HG02943 (cell line): Measurements from ENCODE around the gene ACOX2.

Experiments
- ATAC-seq: cut with Tn5 transposase; IDR thresholded peaks from one replicate; pipeline ENCODE4 v1.9.1; 2021; ENCODE audit warnings: mild to moderate bottlenecking, low read depth, moderate library complexity; ENCODE audit not compliant: unreplicated experiment

The ACOX2 gene

GRCh38 chr3:58536501-58537411, at the start of gene ACOX2:
TSS of gene ACOX2 (minus strand) at chr3:58537190. CDS start at chr3:58535106, 2,084 bp downstream.
- no peak for ATAC-seq

- ATAC-seq: no peak
Measured at GRCh38 chr3:58585994-58586393, 49.0 kb upstream of the ACOX2 start.

- no peak for ATAC-seq
Measured at GRCh38 chr3:58585005-58585786, 48.2 kb upstream of the ACOX2 start.

GRCh38 chr3:58584690-58585004, 47.7 kb upstream of the ACOX2 start:
- ATAC-seq: no peak

- ATAC-seq: no peak
Measured at GRCh38 chr3:58581328-58582091, 44.5 kb upstream of the ACOX2 start.

- ATAC-seq: no peak
Measured at GRCh38 chr3:58580826-58581327, 43.9 kb upstream of the ACOX2 start.

GRCh38 chr3:58578873-58579272, 41.9 kb upstream of the ACOX2 start:
- no peak for ATAC-seq

GRCh38 chr3:58577269-58577821, 40.4 kb upstream of the ACOX2 start, which contains the start of gene FAM107A:
TSS of gene FAM107A (minus strand) at chr3:58577391. CDS start at chr3:58569860, 7,531 bp downstream.
- ATAC-seq: no peak

GRCh38 chr3:58576716-58577115, 39.7 kb upstream of the ACOX2 start:
- ATAC-seq: no peak

- ATAC-seq: no peak
Measured at GRCh38 chr3:58575971-58576652, 39.1 kb upstream of the ACOX2 start.

- no peak for ATAC-seq
Measured at GRCh38 chr3:58574682-58575081, 37.7 kb upstream of the ACOX2 start.

GRCh38 chr3:58574106-58574505, 37.1 kb upstream of the ACOX2 start:
- ATAC-seq: no peak

GRCh38 chr3:58573640-58574039, 36.6 kb upstream of the ACOX2 start:
- no peak for ATAC-seq

GRCh38 chr3:58572634-58573230, 35.7 kb upstream of the ACOX2 start:
- ATAC-seq: no peak

- no peak for ATAC-seq
Measured at GRCh38 chr3:58572013-58572633, 35.1 kb upstream of the ACOX2 start.

GRCh38 chr3:58570851-58571250, 33.9 kb upstream of the ACOX2 start:
- ATAC-seq: no peak

GRCh38 chr3:58569287-58570001, 32.5 kb upstream of the ACOX2 start:
- no peak for ATAC-seq

- no peak for ATAC-seq
Measured at GRCh38 chr3:58568572-58569286, 31.7 kb upstream of the ACOX2 start.
